AG04450 (cell line): Measurements from ENCODE around the gene ELAC2. TPM values are rescaled to one million over a fixed set of nuclear protein-coding genes. Genes with fewer than 3 reads are reported as not detected.

Experiments
- CTCF ChIA-PET: fragments of 300-600, 350-600 bp; formaldehyde crosslinking; extraction: SDS; loops from one replicate; lab custom pipeline; 2022; ENCODE audit warnings: antibody characterized with exemption, inconsistent platforms; lab: Charles Lee
- POLR2A ChIA-PET: fragments of 350-600 bp; formaldehyde crosslinking; extraction: SDS; loops from one replicate; lab custom pipeline; 2021; ENCODE audit warnings: antibody characterized with exemption, inconsistent platforms; lab: Yijun Ruan, JAX
- DNase-seq: peaks from one replicate; pipeline ENCODE4 v3.0.0-alpha.2; 2011; ENCODE audit warnings: low read depth, low spot score
- H3K27ac ChIP-seq: one replicate; pipeline ENCODE4 v1.5.1; 2012; ENCODE audit warnings: low read depth, low read length, control low read depth
- H3K27me3 ChIP-seq: one replicate; pipeline ENCODE4 v1.6.0; 2012; ENCODE audit warnings: low read length; ENCODE audit not compliant: control insufficient read depth, insufficient read depth
- H3K4me3 ChIP-seq: 2 replicates; pipeline ENCODE4 v1.5.1; 2011; ENCODE audit warnings: mild to moderate bottlenecking, low read depth, low read length, control low read depth
- H3K9me3 ChIP-seq: 2 replicates; pipeline ENCODE4 v1.5.1; 2012; ENCODE audit warnings: low read length; ENCODE audit not compliant: control insufficient read depth, insufficient read depth
- polyA plus RNA-seq: library from polyadenylated mRNA; depleted of rRNA; stranded (reverse); fragments of >200 nt; gene quantifications from 2 replicates; pipeline ENCODE4 v1.2.3, GENCODE V29; 2011
- TF ChIP-seq, protein P1 (sequence below): IDR thresholded peaks from 2 replicates; pipeline ENCODE4 v1.5.1; 2011; ENCODE audit warnings: low read depth, low read length, control low read depth, inconsistent platforms

Gene ELAC2
- polyA plus RNA-seq, 1 experiment: 41.0 TPM

DNA sequence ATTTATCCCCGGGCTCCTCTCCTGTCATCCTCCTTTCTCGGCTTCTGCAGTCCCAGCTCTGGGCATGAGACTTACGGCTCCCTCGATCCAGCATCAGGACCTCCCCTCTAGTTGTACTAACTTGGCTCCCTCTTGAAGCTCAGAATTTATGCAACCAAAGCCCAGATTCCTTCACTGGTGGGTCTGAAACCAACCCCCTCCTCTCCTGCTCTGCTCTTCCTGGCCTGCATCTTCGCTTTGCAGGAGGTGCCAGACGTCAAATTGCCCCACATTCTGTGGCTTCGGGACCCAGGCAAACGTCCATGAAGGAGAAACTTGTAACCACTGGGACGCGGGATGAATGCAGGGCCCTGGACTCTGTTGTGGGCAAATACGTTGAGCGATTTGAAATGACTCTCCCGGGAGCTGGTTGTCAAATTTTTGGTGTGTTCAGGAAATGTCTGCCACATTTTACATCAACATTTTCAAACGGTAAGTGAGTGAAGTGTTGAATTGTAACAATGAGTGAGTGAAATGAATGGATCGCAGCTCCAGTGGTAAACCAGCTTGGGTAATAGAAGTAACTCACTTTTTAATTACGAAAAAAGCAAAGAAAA lies 29.3 kb upstream of the ELAC2 start:
- TF ChIP-seq, protein P1, sequence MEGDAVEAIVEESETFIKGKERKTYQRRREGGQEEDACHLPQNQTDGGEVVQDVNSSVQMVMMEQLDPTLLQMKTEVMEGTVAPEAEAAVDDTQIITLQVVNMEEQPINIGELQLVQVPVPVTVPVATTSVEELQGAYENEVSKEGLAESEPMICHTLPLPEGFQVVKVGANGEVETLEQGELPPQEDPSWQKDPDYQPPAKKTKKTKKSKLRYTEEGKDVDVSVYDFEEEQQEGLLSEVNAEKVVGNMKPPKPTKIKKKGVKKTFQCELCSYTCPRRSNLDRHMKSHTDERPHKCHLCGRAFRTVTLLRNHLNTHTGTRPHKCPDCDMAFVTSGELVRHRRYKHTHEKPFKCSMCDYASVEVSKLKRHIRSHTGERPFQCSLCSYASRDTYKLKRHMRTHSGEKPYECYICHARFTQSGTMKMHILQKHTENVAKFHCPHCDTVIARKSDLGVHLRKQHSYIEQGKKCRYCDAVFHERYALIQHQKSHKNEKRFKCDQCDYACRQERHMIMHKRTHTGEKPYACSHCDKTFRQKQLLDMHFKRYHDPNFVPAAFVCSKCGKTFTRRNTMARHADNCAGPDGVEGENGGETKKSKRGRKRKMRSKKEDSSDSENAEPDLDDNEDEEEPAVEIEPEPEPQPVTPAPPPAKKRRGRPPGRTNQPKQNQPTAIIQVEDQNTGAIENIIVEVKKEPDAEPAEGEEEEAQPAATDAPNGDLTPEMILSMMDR: no peak
- CTCF ChIA-PET: interaction anchor here (3.9 kb wide), 1 partner anchor 16 kb away, joined by 24 read pairs; no protein-coding TSS in a partner anchor
- POLR2A ChIA-PET: no interaction called here

DNA sequence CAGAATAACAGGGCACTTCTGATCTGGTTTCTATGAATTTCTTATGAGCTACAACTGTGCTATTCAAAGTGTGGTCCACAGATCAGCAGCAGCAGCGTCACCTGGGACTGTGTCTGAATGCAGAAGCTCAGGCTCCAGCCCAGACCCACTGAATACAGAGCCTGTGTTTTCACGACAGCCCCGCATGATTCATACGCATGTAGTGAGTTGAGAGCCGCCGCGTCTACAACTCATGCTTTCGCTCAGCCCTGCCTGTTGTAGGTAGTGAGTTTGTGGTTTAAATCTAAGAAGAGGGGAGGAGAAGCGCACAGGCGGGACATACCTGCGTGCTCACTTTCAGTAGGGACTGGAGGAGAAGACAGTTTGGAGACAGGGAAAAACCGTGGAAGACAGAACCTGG lies 28.5 kb upstream of the ELAC2 start:
- Histone ChIP-seq H3K9me3 (no peaks in the 10 kb centered on the region), H3K4me3 (no peak overlapping the region), H3K27ac (no peak overlapping the region), H3K27me3 (peaks cover 7% of the 10 kb centered on the region)
- no peak for DNase-seq
- ChIA-PET POLR2A (no interaction called here), CTCF (interaction anchor here (3.9 kb wide), 1 partner anchor 15 kb away, joined by 24 read pairs; no protein-coding TSS in a partner anchor)
- TF ChIP-seq, protein P1: no peak

More for the DNA sequence above, 29.3 kb upstream of the ELAC2 start:
- H3K9me3 ChIP-seq: no peaks in the 10 kb centered on the region
- H3K27me3 ChIP-seq: peaks cover 7% of the 10 kb centered on the region
- no peak for DNase-seq
- no peak overlapping the region for H3K27ac ChIP-seq
- H3K4me3 ChIP-seq: no peak overlapping the region

DNA sequence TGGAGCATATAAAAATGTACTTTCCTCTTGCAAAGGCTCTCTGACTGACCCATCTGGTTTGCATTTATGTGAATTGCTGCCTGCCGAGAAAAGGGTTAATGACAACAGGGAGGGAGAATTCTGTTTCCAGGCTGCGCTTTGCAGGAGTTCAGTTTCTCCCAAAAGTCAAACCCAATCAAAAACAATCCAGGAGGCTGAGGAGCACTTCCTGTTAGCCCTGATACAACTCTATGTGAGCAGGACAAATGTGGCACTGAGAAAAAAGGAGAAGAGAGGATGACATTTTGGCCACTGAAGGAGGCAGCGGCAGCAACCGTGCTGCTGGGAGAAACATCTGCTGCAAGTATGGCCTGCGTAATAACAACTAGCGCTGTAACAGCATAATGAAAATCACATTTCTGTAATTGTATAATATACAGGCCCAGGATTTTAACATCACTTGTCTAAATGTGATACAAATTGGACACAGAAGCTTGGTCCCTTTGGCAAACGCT lies 26.8 kb upstream of the ELAC2 start:
- TF ChIP-seq, protein P1: no peak
- ChIA-PET POLR2A (no interaction called here), CTCF (interaction anchor here (6.9 kb wide), 1 partner anchor 14 kb away, joined by 64 read pairs; no protein-coding TSS in a partner anchor)
- no peak for DNase-seq
- Histone ChIP-seq H3K27ac (no peak overlapping the region), H3K9me3 (no peaks in the 10 kb centered on the region), H3K4me3 (no peak overlapping the region), H3K27me3 (peaks cover 5% of the 10 kb centered on the region)

DNA sequence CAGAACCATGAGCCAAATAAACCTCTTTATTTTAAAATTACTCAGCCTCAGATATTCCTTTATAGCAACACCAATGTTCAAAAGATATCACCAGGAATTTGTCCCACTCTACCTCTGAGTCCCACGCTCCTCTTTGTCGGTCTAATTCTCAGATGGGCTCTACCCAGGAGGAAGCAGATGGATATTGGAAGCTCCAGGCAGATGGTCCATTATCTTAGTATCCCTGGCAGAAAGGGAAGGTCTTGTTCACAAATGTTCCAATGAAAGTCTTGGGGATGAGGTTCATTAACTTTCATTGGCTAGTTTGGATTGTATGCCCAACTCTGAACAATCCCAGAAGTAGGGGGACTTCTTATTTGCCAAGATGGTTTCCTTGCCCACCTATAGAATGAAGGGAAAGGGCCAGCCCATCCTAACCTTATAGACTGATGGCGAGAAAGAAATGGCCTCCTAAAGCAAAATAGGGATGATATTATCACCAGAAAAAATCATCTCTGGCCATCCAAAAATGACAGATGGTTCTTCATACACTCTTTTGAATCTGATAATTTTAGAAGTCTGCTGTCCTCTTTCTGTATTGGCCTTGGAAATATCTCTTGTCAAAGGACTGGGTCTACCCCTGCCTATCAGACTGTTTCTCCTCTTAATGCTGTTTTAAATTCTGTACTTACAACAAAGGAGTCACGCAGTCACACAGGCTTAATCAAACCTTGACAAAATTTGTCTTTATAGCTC lies 21.3 kb upstream of the ELAC2 start:
- Histone ChIP-seq H3K4me3 (no peak overlapping the region), H3K27ac (no peak overlapping the region), H3K9me3 (no peaks in the 10 kb centered on the region), H3K27me3 (peaks cover 10% of the 10 kb centered on the region)
- ChIA-PET POLR2A (no interaction called here), CTCF (interaction anchor here (6.9 kb wide), 1 partner anchor 8 kb away, joined by 64 read pairs; no protein-coding TSS in a partner anchor)
- TF ChIP-seq, protein P1: no peak
- no peak for DNase-seq

DNA sequence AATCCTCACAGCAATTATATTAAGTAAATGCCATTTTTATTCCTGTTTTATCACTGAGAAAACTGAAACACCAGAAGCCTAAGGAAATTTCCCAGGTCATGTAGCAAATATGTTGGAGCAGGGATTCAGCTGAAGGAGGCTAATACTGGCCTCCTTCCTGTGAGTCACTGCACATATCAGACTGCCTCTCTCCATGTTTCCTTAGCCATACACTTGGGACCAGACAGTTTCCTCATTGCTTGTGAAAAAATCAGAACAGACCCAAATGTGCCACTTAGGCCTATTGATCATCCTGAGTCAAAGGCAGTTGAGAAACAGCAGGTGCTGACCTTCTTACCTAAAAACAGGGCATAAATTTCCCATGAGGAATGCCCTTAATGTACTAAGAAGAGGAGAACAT lies 18.9 kb upstream of the ELAC2 start:
- Histone ChIP-seq H3K9me3 (no peaks in the 10 kb centered on the region), H3K27ac (no peak overlapping the region), H3K4me3 (no peak overlapping the region), H3K27me3 (peaks cover 10% of the 10 kb centered on the region)
- DNase-seq: no peak
- TF ChIP-seq, protein P1: no peak
- ChIA-PET POLR2A (no interaction called here), CTCF (no interaction called here)
